ENCODE results near the gene RSRC1.
A peak's percentile ranks its signal among the peaks of the same experiment; 100 is the strongest.

DNA sequence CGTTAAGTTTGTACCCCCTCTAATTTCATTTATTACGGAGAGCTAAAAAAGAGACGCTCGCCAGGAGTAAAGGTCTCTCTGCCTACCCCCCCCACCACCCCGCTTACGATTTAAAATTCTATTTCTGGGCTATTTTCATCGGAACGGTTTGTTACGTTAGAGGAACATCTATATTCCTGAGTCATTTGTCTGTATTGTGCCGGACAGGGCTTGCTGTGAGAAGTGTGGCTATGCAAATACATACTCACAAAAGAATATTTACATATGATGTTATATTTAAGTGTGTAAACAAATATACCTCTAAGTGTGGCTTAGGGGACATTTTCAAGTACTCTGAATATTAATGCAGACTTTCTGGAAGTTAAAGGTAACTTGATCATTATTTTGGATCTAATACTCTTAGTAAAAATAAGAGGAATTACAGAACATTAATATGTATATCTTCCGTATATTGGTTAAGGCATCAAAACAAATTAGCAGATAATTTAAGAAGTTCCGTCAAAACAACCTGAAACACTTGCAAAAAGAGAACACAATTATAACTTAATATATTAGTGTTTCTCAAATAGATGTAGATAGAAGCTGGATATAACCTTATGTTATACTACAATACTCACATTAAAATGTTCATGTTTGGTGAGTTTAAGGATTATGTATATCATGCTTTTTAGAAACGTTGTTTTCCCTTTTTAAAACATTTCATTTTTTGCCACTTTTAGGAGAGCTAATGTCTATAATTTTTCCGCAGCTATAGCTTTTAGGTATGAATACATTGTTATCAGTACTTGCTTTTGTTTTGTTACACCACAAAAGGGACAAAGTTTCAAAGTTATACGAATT lies 2.1 kb upstream of the RSRC1 start:
- TF ChIP-seq, protein P1, sequence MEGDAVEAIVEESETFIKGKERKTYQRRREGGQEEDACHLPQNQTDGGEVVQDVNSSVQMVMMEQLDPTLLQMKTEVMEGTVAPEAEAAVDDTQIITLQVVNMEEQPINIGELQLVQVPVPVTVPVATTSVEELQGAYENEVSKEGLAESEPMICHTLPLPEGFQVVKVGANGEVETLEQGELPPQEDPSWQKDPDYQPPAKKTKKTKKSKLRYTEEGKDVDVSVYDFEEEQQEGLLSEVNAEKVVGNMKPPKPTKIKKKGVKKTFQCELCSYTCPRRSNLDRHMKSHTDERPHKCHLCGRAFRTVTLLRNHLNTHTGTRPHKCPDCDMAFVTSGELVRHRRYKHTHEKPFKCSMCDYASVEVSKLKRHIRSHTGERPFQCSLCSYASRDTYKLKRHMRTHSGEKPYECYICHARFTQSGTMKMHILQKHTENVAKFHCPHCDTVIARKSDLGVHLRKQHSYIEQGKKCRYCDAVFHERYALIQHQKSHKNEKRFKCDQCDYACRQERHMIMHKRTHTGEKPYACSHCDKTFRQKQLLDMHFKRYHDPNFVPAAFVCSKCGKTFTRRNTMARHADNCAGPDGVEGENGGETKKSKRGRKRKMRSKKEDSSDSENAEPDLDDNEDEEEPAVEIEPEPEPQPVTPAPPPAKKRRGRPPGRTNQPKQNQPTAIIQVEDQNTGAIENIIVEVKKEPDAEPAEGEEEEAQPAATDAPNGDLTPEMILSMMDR (IDR thresholded peaks at IDR 0.05; ENCODE audit: control extremely low read depth in 1 of 3, insufficient read depth in 1 of 3, low read depth in 1 of 3, low read length in 3 of 3): no peak
- no peak for TF ChIP-seq EZH2 (IDR thresholded peaks at IDR 0.05; ENCODE audit: low read depth, low read length, severe bottlenecking)
- TF ChIP-seq CEBPB (IDR thresholded peaks at IDR 0.05; ENCODE audit: low read depth, low read length): no peak
- TF ChIP-seq RAD21 (IDR thresholded peaks at IDR 0.05 in 1 of 2, conservative IDR thresholded peaks at IDR 0.05 in 1 of 2; ENCODE audit: low read depth in 2 of 2, low read length in 2 of 2): no peak
- peak; percentile 65; the same call in 1 of the 2 replicates for TF ChIP-seq CBX8 (IDR thresholded peaks at IDR 0.05; ENCODE audit: borderline replicate concordance, low read depth, low read length)
- no peak for TF ChIP-seq RXRA (IDR thresholded peaks at IDR 0.05; ENCODE audit: insufficient read depth, low read depth, low read length)
- TF ChIP-seq GABPA (IDR thresholded peaks at IDR 0.05; ENCODE audit: borderline replicate concordance, insufficient read depth, low read length): no peak
- TF ChIP-seq POLR2AphosphoS5 (IDR thresholded peaks at IDR 0.05; ENCODE audit: low read depth, low read length): no peak
- TF ChIP-seq, protein P2, sequence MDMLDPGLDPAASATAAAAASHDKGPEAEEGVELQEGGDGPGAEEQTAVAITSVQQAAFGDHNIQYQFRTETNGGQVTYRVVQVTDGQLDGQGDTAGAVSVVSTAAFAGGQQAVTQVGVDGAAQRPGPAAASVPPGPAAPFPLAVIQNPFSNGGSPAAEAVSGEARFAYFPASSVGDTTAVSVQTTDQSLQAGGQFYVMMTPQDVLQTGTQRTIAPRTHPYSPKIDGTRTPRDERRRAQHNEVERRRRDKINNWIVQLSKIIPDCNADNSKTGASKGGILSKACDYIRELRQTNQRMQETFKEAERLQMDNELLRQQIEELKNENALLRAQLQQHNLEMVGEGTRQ (IDR thresholded peaks at IDR 0.05; ENCODE audit: low read length): no peak
- no peak for TF ChIP-seq JUND (IDR thresholded peaks at IDR 0.05; ENCODE audit: low read length)
- no peak for TF ChIP-seq KDM4A (IDR thresholded peaks at IDR 0.05; ENCODE audit: low read depth, low read length, severe bottlenecking)
- TF ChIP-seq, protein P3, sequence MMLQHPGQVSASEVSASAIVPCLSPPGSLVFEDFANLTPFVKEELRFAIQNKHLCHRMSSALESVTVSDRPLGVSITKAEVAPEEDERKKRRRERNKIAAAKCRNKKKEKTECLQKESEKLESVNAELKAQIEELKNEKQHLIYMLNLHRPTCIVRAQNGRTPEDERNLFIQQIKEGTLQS (IDR thresholded peaks at IDR 0.05; ENCODE audit: insufficient read depth, low read depth, low read length): no peak
- TF ChIP-seq JUN (IDR thresholded peaks at IDR 0.05; ENCODE audit: low read depth, low read length): no peak

All from H1 (cell line).